Left forelimb (tissue), 1 donor: ENCODE data around the gene RIOK3.
A peak's percentile ranks its signal among the peaks of the same experiment; 100 is the strongest.
"Not testable (repeated sequence)": the region's sequence is repeated elsewhere in the genome, so short reads cannot be mapped to it uniquely, and the experiment has no call there.

Source experiments
- DNase-seq: peaks from one replicate; pipeline ENCODE4 v3.0.0-alpha.2; 2018; ENCODE audit warnings: low spot score

Gene RIOK3, protein sequence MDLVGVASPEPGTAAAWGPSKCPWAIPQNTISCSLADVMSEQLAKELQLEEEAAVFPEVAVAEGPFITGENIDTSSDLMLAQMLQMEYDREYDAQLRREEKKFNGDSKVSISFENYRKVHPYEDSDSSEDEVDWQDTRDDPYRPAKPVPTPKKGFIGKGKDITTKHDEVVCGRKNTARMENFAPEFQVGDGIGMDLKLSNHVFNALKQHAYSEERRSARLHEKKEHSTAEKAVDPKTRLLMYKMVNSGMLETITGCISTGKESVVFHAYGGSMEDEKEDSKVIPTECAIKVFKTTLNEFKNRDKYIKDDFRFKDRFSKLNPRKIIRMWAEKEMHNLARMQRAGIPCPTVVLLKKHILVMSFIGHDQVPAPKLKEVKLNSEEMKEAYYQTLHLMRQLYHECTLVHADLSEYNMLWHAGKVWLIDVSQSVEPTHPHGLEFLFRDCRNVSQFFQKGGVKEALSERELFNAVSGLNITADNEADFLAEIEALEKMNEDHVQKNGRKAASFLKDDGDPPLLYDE

DNA sequence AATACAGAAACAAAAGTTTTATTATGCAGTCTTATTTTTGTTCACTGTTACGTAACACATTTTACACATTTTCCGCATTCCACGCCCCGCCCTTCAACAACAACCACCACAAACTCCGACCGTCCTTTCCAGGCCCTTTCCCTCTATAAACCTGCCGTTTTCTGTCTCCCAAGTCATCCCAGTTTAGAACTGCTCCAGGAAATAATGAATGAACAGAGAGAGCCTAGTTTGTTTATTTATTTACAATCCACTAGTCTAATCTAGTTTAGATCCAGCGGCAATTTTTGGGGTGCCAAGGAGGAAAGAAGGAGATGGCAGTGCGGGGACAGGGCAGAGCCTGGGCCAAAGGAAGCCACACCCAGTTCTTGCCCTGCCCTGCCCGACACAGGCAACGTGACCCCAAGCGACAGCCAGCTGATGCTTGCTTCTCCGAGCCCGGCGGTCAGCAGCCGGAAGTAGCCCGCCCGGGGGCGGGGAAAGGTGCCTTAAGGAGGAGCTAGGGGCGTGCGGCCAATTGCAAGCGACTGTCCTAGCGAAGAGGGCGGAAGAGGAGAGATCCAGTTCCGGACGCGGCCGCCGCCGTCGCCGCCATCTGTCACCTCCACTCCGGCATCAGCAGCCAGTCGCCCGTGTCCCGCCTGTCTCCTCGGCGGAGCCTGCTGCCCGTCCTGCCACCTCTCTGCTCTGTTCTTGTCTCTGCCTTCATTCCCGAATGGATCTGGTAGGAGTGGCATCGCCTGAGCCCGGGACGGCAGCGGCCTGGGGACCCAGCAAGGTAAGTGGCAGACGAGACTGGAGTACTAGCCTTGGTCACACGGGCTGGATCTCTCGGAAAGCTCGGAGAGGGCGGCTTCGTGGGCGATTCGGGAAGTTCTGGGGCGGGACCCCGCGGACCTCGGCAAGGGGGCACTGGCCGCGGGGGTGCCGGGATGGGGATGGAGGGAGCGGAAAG is at the start of gene RIOK3:
Gene RIOK3, plus strand, starts transcription at position 560 of the 952 bp plus-strand sequence. Its CDS starts 153 bp downstream, at position 713.
- DNase-seq: peak; percentile 98

DNA sequence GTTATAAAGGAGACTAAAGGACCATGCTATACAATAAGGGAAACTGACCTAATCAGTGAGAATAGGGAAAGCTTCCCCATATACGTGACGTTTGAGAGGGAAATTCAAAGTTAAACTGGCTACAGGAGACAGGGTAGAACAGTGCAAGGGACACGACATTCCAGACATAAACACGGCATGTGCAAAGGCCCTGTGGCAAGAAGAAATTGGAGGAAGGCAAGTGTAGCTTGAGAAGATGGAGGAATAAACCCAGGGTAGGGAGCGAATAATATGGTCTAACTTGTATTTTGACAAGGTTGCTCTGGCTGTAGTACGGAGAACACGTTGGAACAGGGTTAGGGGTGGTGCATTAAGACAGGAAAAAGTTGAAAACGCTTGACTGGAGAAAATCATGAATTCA is 49.8 kb upstream of the RIOK3 start:
- DNase-seq: no peak

DNA sequence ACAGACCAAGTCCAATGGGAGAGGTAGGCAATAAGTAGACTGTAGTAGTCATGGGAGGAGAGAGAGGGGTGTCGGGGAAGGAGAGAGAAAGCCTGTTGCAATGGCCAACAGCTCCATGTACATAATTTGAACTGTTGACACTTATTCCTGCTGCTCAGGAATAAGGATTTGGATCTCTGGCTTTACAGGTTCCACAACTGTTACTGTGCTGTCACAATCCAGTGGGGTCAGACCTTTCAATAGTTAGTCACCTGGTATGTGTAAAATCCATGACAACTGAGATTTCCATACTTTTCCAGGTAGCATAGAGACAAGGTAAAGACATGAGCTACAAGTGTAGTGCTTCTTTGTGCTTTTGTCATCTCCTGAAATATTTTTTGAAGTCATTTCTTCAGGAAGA is 47.5 kb upstream of the RIOK3 start:
- no peak for DNase-seq

DNA sequence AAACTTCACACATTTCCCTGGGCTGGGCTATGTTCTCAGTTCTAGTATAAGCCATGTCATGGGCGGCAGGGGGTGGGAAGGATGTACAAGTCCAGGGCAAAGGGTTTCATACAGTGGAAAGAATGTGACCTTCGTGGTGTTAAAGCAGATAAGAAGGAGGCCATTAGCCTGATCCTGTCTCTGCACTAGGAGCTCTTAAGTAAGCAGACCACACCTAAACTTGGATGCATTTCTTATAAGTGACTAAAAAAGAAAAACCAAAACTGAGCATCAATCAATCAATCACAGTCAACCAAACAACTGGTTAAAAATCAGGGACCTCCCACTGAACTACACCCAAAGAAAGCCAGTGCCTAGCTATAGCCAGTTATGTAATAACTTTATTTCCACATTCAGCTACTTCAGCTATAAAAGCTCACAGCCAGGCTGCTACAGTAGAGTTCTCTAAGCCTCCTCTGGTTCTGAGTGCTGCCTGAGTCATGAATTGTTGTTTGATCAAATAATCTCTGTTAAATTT is 46.8 kb upstream of the RIOK3 start:
- no peak for DNase-seq

DNA sequence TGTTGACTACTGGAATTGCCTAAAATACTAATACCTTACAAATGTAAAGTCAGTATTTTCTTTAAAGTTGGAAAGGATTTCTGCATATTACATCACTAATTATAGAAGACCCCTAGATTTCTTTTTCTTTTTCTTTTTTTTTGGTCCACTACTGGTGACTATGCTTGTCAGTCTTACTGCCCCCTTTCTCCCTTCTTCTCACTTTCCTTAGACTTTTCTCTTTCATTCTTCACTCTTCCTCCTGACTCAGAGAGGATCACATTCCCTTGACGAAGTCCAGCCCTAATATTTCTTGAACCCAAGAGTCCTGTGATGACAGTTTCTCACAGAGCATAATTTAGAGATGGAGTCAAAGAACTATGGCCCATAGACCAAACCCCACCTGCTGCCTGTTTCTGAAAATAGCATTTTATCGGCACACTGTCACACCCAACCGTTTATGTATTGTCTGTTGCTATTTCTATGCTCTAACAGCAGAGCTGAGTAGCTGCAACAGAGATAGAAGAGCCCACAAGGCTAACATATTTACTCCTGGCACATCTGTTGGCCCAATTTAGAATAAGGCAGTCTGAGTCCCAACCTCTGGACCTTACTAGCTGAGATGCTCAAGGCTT is 40.6 kb upstream of the RIOK3 start:
- DNase-seq: no peak

DNA sequence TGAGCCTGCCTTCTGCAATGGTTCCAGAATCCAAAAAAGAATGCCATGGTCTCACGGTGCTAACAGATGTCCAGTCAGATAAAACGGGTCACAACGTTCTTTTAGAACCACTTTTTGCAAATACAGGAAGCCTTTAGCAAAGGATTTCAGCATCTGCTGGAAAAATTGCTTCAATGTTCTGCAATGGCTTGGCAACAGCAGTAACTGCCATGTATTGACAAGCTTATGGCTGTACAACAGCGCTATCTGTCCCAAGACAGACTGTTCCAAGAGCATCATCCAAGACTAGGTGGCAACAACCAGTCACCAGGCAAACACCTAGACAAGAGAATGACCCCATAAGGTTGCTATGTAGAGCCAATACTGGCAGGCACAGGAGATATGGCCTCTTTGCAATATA is 37.6 kb upstream of the RIOK3 start:
- no peak for DNase-seq

DNA sequence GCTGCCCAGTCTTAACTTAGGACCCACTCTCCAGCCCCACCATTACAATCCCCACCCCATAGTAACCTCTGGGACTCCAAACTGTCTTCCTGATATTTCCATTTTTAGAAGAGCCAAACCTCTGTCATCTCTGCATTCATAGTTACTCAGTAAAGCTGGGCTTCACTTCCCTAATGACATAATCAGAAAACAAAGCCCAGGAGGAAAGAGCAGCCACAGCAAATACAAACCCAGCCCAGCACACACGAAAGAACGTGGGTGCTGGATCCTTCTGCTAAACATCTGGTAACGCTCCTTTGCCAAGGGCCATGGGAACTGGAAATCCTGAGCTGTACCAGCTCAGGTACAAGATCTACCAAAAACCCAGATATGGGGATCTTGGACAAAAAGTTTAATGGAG is 36.8 kb upstream of the RIOK3 start:
- no peak for DNase-seq

DNA sequence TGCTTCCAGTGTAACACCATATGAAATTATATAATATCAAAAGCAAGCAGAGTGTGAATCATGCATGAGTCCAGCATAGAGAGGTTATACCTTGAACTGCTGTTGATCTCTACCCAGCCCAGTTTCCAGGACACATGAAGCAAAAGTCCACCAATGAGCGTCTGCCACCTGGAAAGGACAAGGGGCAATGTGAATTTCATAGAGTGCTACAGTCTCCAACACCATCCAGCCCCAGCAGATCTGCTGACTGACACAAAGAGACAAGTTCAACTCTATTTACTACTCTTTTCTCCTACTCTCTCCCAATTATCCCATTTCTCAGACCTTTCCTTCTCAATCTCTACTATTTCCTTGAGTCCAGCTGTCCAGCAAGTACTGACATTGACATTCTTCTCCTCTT is 31.8 kb upstream of the RIOK3 start:
- no peak for DNase-seq

DNA sequence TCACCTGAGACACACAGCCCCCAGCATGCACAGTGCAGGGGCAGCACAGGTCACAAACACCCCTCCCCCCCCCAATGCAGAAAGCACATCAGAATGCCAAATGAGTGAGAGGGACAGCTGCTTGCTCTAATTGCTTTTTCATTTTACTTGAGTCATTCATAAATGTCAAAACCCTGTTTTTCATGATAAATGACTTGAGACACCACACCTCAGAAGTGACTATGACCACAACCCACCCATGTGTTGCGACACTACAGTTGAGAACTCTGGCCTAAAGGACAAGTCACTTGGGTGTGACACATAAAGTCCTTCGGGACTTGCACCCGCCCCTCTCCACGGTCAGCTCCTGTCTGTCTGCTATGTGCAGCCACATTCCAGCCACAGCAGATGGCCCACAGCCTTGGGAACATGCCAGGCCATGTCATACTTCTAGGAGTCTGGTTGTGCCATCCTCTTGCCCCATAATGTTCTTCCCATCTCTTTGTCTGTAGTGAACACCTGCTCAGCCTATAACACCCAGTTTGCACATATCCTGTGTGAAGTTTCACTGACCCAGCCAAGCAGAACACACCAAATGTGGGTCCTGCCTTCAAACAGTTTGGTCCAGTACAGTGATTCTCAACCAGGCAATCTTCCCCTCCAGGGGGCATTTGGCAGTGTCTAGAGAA is 30.2 kb upstream of the RIOK3 start:
- DNase-seq: no peak

DNA sequence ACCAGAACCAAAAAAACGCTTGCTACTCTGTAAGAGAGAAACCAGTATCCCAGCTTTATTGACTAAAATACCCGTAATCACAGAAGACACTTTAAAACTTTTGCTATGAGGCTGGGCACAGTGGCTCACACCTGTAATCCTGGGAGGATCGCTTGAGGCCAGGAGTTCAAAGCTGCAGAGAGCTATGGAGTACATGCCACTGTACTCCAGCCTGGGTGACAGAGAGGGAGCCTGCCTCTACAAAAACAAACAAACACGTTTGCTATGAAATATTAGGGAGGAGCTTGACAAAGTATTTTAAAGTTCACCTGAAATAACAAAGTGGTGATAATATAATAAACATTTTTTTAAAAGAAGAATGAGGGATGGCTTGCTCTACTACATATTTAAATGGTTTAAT is 28.5 kb upstream of the RIOK3 start:
- no peak for DNase-seq

DNA sequence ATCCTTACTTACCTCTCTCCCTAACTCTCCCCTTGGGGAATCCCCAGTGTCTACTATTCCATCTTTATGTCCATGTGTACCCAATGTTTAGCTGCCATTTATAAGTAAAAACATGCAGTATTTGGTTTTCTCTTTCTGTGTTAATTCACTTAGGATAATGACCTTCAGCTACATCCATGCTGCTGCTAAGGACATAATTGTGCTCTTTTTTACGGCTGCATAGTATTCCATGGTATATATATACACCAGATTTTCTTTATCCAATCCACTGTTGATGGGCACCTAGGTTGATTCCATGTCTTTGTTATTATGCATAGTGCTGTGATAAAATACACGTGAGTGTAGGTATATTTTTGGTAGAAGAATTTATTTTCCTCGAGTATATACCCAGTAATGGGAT is 24.3 kb upstream of the RIOK3 start:
- DNase-seq: no peak

DNA sequence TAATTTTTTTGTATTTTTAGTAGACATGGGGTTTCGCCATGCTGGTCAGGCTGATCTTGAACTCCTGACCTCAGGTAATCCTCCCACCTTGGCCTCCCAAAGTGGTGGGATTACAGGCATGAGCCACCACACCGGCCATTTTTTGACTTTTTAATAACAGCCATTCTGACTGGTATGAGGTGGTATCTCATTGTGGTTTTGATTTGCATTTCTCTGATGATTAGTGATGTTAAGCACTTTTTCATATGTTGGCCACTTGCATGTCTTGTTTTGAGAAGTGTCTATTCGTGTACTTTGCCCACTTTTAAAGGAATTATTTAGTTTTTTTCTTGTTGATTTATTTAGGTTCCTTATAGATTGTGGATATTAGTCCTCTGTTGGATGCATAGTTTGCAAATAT is 23.5 kb upstream of the RIOK3 start:
- DNase-seq: not testable (repeated sequence)

DNA sequence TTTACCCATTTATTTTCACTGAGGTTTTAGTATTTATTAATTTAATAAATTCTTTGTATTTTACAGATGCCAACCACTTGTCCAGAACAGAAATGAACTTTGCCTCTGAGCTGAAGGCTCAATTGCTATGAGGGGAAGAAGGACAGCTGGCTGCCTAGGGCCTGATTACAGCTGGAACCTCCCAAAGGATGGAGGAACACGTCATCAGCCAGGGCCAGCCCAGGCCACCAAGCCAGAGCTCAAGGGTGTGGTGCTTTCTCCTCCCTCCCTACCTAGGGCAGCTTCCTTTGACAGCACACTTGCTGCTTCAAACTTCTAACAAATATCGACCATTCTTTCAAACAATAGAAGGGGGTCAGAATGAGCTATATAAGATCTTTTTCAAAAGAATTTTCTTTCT is 19.7 kb upstream of the RIOK3 start:
- no peak for DNase-seq

DNA sequence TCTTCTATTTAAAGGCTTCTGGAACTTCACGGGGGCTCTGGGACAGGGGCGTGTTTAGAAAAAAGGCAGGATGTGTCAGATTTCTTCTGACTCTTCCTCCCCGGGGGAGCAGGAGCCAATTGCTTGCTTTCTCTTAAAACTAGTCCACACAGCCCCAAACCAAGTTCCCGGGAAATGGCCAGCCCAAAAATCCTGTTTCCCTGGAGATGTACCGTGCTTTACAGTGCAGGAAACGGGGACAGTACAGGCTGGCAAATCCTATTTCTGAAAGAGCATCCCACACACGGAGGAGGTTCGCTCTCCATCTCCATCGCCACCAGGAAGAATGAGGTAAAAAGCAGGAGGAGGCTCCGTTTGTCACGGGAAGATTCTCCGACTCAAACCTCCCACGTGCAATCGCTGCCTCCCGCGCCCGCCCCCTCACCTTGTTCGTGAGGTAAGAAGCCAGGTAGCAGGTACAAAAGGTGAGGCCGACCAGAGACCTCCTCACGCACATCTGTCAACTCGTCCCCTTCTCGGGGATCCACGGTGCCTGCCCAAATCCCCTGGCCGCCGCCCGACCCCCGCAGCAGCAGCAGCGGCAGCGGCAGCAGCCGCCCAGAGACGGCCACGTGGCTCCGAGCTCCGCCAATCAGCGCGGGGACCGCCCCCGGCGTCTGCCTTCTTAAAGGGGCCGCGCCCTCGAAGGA is 15.6 kb upstream of the RIOK3 start:
- peak; percentile 90 for DNase-seq

DNA sequence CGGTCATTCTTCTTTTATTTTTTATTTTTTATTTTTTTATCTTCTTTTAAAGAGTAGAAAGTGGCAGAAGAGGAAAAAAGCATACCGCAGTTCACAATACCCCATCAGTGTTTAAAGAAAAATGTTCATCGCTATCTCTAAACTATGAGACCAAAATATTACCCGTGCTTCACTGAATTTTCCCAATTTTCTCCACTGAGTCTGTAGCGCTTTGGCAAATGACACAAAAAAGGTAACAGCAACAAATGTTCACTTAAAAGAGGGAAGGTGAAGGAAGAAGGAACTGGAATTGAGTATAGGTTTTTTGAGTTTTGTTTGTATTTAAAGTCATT is 15.1 kb upstream of the RIOK3 start:
- no peak for DNase-seq

DNA sequence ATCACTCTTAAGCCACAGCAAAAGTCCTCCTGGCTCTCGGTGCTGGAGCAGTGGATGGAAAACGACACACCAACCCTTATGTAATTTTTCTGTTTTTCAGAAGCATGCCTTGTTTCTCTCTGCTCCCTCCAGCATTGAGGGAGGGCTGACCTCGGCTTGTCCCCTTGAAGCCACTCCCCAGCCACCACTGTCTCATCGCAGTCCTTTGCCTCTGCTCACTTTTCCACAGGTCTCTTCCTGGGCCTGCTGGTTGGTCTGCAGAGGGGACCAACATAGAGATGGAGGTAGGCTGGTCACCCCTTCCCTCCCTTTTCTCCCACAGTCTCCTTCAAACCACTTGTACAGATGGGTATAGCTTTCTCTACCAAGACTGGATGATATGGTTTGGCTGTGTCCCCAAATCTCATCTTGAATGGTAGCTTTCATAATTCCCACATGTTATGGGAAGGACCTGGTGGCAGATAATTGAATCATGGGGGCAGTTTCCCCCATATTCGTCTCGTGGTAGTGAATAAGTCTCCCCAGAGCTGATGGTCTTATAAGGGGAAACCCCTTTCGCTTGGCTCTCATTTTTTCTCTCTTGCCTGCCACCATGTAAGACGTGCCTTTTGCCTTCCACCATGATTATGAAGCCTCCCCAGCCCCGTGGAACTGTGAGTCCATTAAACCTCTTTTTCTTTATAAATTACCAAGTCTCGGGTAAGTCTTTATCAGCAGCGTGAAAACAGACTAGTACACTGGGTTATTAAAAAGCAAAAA is 14.3 kb upstream of the RIOK3 start:
- DNase-seq: no peak

DNA sequence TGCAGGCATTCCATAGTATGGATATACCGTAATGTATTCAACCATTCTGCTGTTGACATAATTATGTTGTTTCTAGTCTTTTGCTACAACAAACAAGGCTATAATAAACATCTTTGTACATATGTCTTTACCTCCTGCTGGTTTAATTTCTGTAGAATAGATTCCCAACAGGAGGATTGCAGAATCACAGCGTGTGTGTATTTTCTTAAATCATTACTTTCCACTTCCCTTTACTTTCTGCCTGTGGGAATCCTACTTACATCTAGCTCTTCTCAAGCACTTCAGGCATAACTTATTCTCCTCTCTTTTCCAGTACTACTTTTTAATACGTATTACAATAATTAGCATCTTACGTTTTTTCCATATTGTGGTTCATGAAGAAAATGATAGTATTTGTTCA is 13.0 kb upstream of the RIOK3 start:
- DNase-seq: no peak

DNA sequence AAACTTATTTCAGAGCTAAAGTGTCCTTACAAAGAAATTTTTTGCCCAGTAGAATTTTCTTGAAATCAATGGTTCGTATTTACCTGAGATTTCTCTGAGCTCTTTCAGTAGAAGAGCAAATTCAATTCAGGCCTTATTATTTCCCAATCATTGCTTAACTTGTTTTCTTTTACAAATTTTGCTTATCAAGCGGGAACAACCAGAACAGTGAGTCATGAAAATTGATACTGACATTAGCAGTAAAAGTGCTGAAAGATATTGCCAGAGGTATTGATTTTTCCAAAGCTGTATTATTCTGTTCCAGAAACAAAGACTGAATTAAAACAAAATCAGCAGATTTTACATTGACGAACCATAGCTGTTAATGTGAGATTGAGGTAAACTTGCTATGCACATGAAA is 10.1 kb upstream of the RIOK3 start:
- DNase-seq: no peak

DNA sequence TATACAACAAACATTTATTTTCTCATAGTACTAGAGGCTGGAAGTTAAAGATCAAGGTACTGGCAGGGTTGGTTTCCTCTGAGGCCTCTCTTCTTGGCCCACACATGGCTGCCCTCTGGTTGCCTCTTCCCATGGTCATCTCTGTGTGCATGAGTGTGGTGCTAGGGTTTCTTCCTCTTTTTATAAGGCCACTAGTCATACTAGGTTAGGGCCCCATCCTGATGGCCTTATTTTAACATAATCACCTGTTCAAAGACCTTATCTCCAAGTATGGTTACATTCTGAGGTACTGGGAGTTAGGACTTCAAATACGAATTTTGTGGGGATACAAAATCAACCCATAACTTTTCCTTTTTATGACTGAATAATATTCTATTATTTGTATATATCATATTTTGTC is 4.8 kb upstream of the RIOK3 start:
- DNase-seq: no peak

DNA sequence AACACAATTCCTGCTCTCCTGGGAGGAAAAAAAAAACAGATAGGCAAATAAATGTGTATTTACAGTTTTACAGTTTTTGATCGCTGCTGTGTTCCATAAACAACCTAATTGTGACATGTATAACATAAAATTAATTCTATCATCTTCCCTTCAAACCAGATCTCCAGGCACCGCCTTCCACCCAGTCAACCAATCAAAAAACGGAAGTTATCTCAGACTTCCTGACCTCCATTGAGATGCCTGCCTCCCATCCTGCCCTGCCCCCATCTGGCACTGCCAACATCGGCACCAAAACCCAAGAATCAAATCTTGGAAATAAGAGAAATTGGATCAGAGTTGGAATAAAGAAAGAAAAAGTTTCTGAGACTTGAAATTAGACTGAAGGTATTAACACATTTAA is 3.1 kb upstream of the RIOK3 start:
- DNase-seq: no peak
